Stimulated activated CD8-positive, alpha-beta memory T cell treated with anti-CD3 and anti-CD28 coated beads, Interleukin-4, amount 100 ng/mL, for 48 hours (primary cell): Measurements from ENCODE around the gene TRAK1.
A peak's percentile ranks its signal among the peaks of the same experiment; 100 is the strongest.

Source experiments
- DNase-seq: peaks from one replicate; pipeline ENCODE4 v3.0.0-alpha.2; 2020

TRAK1 gene

GRCh38 chr3:42159706-42160472 lies 68.7 kb downstream of the TRAK1 start:
- DNase-seq, result peak; percentile 51

- DNase-seq, result no peak
These were observed 70.1 kb downstream of the TRAK1 start for GRCh38 chr3:42161050-42161935.

GRCh38 chr3:42162462-42162861 lies 71.3 kb downstream of the TRAK1 start:
- no peak for DNase-seq

- DNase-seq, result no peak
These were observed 72.6 kb downstream of the TRAK1 start for GRCh38 chr3:42163622-42164244.

- no peak for DNase-seq
These were observed 73.5 kb downstream of the TRAK1 start for GRCh38 chr3:42164656-42165055.

GRCh38 chr3:42165211-42165610 lies 74.1 kb downstream of the TRAK1 start:
- DNase-seq, result no peak

- no peak for DNase-seq
These were observed 75.1 kb downstream of the TRAK1 start for GRCh38 chr3:42166214-42166613.

GRCh38 chr3:42166662-42167300 lies 75.6 kb downstream of the TRAK1 start:
- DNase-seq, result no peak

GRCh38 chr3:42169579-42170120 lies 78.5 kb downstream of the TRAK1 start:
- no peak for DNase-seq

- no peak for DNase-seq
These were observed 81.0 kb downstream of the TRAK1 start for GRCh38 chr3:42172047-42172654.

GRCh38 chr3:42173307-42173706 lies 82.2 kb downstream of the TRAK1 start:
- no peak for DNase-seq

- DNase-seq, result no peak
These were observed 83.7 kb downstream of the TRAK1 start for GRCh38 chr3:42174679-42175385.

GRCh38 chr3:42175386-42176240 lies 84.5 kb downstream of the TRAK1 start:
- DNase-seq, result no peak

GRCh38 chr3:42176242-42177034 lies 85.3 kb downstream of the TRAK1 start:
- no peak for DNase-seq

GRCh38 chr3:42177068-42177800 lies 86.1 kb downstream of the TRAK1 start:
- no peak for DNase-seq

GRCh38 chr3:42177801-42178150 lies 86.6 kb downstream of the TRAK1 start:
- no peak for DNase-seq

- DNase-seq, result no peak
These were observed 88.1 kb downstream of the TRAK1 start for GRCh38 chr3:42179110-42179725.

- no peak for DNase-seq
These were observed 89.7 kb downstream of the TRAK1 start for GRCh38 chr3:42180901-42181300.

GRCh38 chr3:42182555-42182954 lies 91.4 kb downstream of the TRAK1 start:
- DNase-seq, result no peak
